ENCODE results near the gene LHCGR. TPM values are rescaled to one million over a fixed set of nuclear protein-coding genes. Genes with fewer than 3 reads are reported as not detected.

LHCGR gene
- total and polyA plus RNA-seq, 2 of the 4 experiments (the other 2 are of a cell fraction), result 0.10 to 0.18 TPM

DNA sequence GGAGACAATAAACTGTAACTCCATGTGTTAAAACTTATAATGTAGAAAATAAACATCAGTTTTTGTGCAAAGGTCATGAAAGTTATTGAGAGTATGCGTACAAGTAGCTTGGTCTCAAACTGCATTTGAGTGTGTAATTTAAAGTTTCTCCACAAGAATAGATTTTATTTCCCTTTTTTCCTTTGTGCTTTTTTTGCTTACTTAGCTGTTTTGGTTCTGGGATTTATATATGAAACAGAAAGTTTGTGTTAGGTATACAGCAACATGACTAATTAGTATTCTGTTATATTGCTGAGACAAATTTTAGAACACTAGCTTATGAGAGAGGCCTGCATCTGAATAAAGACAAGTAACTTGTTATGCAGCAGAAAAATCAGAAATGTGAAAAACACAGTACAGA, 70.4 kb downstream of the LHCGR start:
- no peak overlapping the region for H3K14ac ChIP-seq (replicated peaks; ENCODE audit: low read depth, low read length)

More for the DNA sequence above, 70.4 kb downstream of the LHCGR start:
- in situ Hi-C loops (cut with MboI; ENCODE audit: low sequenced_read_pairs) (no loop called here), intact Hi-C loops (cut with micrococcal nuclease) (no loop called here), dilution Hi-C loops (cut with HindIII; ENCODE audit: low sequenced_read_pairs, unreplicated experiment) (no loop called here)
- Histone ChIP-seq H2BK20ac (ENCODE audit: low read depth, low read length) (no peak overlapping the region), H3K4me1 (ENCODE audit: control insufficient read depth, insufficient read depth, low read length) (no peaks in the 10 kb centered on the region), H3K36me3 (ENCODE audit: control insufficient read depth, insufficient read depth, low read length) (no peaks in the 10 kb centered on the region), H3K9me3 (ENCODE audit: control insufficient read depth, insufficient read depth, low read length) (no peaks in the 10 kb centered on the region), H3K27ac (ENCODE audit: insufficient read depth, low read length) (no peak overlapping the region), H3K23ac (ENCODE audit: low read depth, low read length) (no peak overlapping the region), H3K9me1 (ENCODE audit: insufficient read depth, low read length) (no peaks in the 10 kb centered on the region), H4K91ac (ENCODE audit: insufficient read depth, low read depth, low read length) (no peak overlapping the region), H3K79me1 (ENCODE audit: low read depth in 1 of 2, low read length in 2 of 2) (no peaks in the 10 kb centered on the region), H4K20me1 (ENCODE audit: insufficient read depth, low read length) (no peaks in the 10 kb centered on the region), H2BK120ac (ENCODE audit: low read depth, low read length) (no peak overlapping the region), H3K4me2 (ENCODE audit: low read depth, low read length) (no peak overlapping the region), H3K4me3 (ENCODE audit: insufficient read depth, low read depth, low read length) (no peak overlapping the region), H3K4ac (ENCODE audit: low read depth, low read length) (no peak overlapping the region), H3K18ac (ENCODE audit: low read depth, low read length) (no peak overlapping the region), H2BK5ac (ENCODE audit: low read depth, low read length, poor library complexity, severe bottlenecking) (no peak overlapping the region), H4K5ac (ENCODE audit: low read depth, low read length) (no peak overlapping the region), H3K56ac (ENCODE audit: extremely low read depth, insufficient read depth, low read length) (no peak overlapping the region), H2AK9ac (replicated peaks; ENCODE audit: low read depth, low read length, poor library complexity) (no peak overlapping the region), H3K27me3 (ENCODE audit: control insufficient read depth, insufficient read depth, low read length) (no peaks in the 10 kb centered on the region), H2AFZ (replicated peaks; ENCODE audit: low read length, poor library complexity) (no peak overlapping the region), H2AK5ac (ENCODE audit: low read depth, low read length) (no peak overlapping the region), H4K8ac (ENCODE audit: low read depth in 2 of 2, low read length in 2 of 2) (no peak overlapping the region), H3K9ac (ENCODE audit: low read depth, low read length) (no peak overlapping the region), H2BK15ac (ENCODE audit: low read depth, low read length) (no peak overlapping the region)
- POLR2A ChIA-PET (ENCODE audit: unreplicated experiment), result no interaction called here
- peak; percentile 84 for TF ChIP-seq MAFK (IDR thresholded peaks at IDR 0.05; ENCODE audit: low read depth, low read length)
- no peak for TF ChIP-seq RAD21 (IDR thresholded peaks at IDR 0.05; ENCODE audit: low read length)
- BruUV-seq (replicated peaks), result no TSS peak
- no peak for DNase-seq
- CTCF ChIA-PET, result no interaction called here
- ATAC-seq (ENCODE audit: low read depth), result no peak
- WGBS, 2 experiments (ENCODE audit: extremely low coverage in 2 of 2, insufficient read length in 1 of 2), result no CpG with 5 or more reads among the region's 1 CpG
